HG02938 (cell line): ENCODE measurements around the gene TTC6.

ENCODE experiments used
- ATAC-seq: cut with Tn5 transposase; IDR thresholded peaks from one replicate; pipeline ENCODE4 v1.9.1; 2021; ENCODE audit warnings: mild to moderate bottlenecking, moderate library complexity; ENCODE audit not compliant: unreplicated experiment

The TTC6 gene

GRCh38 chr14:37584211-37585100 lies 11.0 kb upstream of the TTC6 start:
- ATAC-seq: no peak

GRCh38 chr14:37585101-37585511 lies 10.3 kb upstream of the TTC6 start:
- ATAC-seq: no peak

GRCh38 chr14:37585971-37586796 lies 9.2 kb upstream of the TTC6 start:
- ATAC-seq: no peak

GRCh38 chr14:37586797-37587130 lies 8.7 kb upstream of the TTC6 start:
- ATAC-seq: no peak

- no peak for ATAC-seq
Measured at GRCh38 chr14:37587131-37587803, 8.2 kb upstream of the TTC6 start.

GRCh38 chr14:37587881-37588666 lies 7.4 kb upstream of the TTC6 start:
- no peak for ATAC-seq

GRCh38 chr14:37588667-37588955 lies 6.8 kb upstream of the TTC6 start:
- no peak for ATAC-seq

GRCh38 chr14:37588956-37589714 lies 6.3 kb upstream of the TTC6 start:
- ATAC-seq: no peak

GRCh38 chr14:37589715-37590427 lies 5.6 kb upstream of the TTC6 start:
- no peak for ATAC-seq

- ATAC-seq: no peak
Measured at GRCh38 chr14:37590428-37591139, 4.8 kb upstream of the TTC6 start.

GRCh38 chr14:37591311-37591940 lies 4.0 kb upstream of the TTC6 start:
- no peak for ATAC-seq

- ATAC-seq: no peak
Measured at GRCh38 chr14:37591941-37592481, 3.4 kb upstream of the TTC6 start.

GRCh38 chr14:37592482-37593408 lies 2.7 kb upstream of the TTC6 start:
- no peak for ATAC-seq

GRCh38 chr14:37593511-37594237 lies 1.8 kb upstream of the TTC6 start:
- ATAC-seq: no peak

GRCh38 chr14:37594238-37594970 lies 1.0 kb upstream of the TTC6 start:
- no peak for ATAC-seq
